Renal cortex interstitium (tissue), 15 donors: Measurements from ENCODE around the gene ADORA2A. TPM values are rescaled to one million over a fixed set of nuclear protein-coding genes. Genes with fewer than 3 reads are reported as not detected.

Experiments used
- DNase-seq, 11 donors: peaks; one replicate each; pipeline ENCODE4 v3.0.0-alpha.2; 2013; ENCODE audit warnings: low read depth in 9 of 11, low spot score in 4 of 11; ENCODE audit errors: extremely low read depth in 1 of 11
- long read RNA-seq, 16 experiments: transcript quantifications; one replicate each; lab custom pipeline, GENCODE V29; 2026
- polyA plus RNA-seq, 3 donors: library from polyadenylated mRNA; unstranded; fragments of 120-200 nt; gene quantifications; one replicate each; pipeline ENCODE4 v1.2.1, GENCODE V29; 2013; ENCODE audit not compliant: insufficient read length in 3 of 3

The ADORA2A gene
- polyA plus RNA-seq, result 1 to 10 TPM; 5.8 to 8.0 (median 8.0) TPM
- long read RNA-seq, donor 1, result 0 reads
- long read RNA-seq, donor 2, result 0 reads
- long read RNA-seq, donor 3, partial matches to known transcripts, result 0 of 1 reads
- long read RNA-seq, donor 3, other reads (novel, unspliced or antisense), result 0 of 1 reads
- long read RNA-seq, donor 4, result 0 reads
- long read RNA-seq, donor 5, partial matches to known transcripts, result 5 of 6 reads
- long read RNA-seq, donor 5, other reads (novel, unspliced or antisense), result 0 of 6 reads
- long read RNA-seq, donor 6, partial matches to known transcripts, result 0 of 1 reads
- long read RNA-seq, donor 6, other reads (novel, unspliced or antisense), result 0 of 1 reads
- long read RNA-seq, donor 7, partial matches to known transcripts, result 6 of 7 reads
- long read RNA-seq, donor 7, other reads (novel, unspliced or antisense), result 0 of 7 reads
- long read RNA-seq, donor 8, result 0 reads
- long read RNA-seq, donor 9, result 0 reads
- long read RNA-seq, donor 10, result 0 reads
- long read RNA-seq, donor 11, result 0 reads
- long read RNA-seq, donor 12, result 0 reads
- long read RNA-seq, donor 13, partial matches to known transcripts, result 0 of 1 reads
- long read RNA-seq, donor 13, other reads (novel, unspliced or antisense), result 0 of 1 reads
- long read RNA-seq, donor 14, partial matches to known transcripts, result 0 of 1 reads
- long read RNA-seq, donor 14, other reads (novel, unspliced or antisense), result 0 of 1 reads
- long read RNA-seq, donor 15, result 0 reads
- long read RNA-seq, donor 16, partial matches to known transcripts, result 0 of 1 reads
- long read RNA-seq, donor 16, other reads (novel, unspliced or antisense), result 0 of 1 reads

DNA sequence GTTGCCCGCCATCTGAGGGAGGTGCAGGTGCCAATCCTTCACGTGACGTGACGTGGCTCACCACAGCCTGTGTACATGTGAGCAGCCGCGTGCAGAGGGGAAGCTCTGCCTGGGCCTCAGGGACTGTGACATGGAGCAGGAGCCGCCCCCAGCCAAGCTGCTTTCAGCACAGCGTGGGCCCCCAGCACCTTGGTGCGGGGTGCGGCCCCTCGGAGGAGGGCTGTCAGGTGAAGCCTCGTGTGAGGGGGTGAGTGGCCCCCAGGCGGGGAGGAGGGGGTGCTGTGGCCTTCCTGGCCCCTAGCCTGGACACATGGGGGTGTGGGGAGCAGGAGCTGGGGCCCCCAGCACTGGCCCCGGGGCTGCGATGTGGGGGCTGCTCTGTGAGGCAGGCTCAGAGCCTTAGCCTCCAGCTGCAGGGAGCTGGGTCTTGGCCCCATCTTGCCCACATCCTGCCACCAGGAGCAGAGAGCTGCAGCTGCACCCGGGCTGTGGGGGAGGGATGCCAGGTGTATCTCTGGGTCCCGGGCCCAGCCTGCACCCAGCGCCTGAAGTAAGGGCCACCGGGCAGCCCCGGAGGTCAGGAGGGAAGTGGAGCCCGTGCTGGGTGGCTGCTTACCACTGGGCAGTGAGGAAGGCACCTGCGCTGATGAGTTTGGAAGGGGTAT is at the start of gene ADORA2A:
TSS of gene ADORA2A (plus strand) at position 100 of the 665 bp plus-strand sequence. CDS start 5,806 bp downstream, outside the sequence.
- no peak for DNase-seq

DNA sequence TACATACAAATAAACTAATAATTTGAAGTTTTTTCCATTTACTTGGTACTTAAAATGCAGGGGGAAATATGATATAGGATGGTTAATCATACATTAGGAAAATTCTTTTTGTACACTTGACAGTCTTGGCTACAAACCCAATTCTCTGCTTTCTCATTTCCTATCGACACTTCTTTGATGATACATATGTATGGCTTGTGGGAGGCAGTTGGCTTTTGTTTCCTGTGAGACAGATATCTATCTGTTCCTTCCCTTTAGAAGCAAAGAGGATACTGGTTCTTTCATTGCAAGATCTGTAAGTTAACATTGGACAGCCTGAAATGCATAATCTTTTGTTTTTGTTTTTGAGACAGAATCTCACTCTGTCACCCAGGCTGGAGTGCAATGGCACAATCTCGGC is 47.9 kb upstream of the ADORA2A start:
- DNase-seq, result no peak

DNA sequence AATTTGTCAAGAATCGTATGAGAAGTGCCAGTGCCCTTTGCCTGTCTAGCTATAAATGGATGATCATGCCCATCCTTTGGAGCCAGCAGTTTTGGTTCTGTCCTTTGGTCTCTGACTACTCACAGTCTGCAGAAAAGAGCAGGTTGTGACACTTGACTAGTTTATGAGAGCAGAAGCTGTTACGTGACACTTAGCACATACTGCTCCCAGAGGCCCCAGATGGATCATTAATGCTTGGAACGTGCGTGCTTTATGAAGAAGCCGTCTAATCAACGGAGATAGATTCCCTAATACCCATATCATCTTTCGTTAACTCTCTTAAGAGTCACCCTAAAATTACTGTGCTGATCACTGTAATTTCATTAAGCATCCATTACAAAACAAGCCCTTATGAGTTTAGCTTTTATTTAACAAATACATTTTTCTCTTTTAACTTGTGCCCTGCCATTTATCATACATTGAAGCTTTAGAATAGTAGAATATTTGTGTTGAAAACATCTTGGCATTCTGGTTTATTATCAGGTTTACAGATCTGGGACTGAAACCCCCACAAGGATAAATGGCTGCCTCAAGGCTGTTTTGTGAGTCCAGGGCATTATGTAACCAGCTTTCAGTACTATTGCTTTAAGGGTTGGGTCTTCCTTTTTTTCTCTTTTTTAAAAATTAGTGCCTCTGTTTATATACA is 47.0 kb upstream of the ADORA2A start:
- DNase-seq, result no peak

DNA sequence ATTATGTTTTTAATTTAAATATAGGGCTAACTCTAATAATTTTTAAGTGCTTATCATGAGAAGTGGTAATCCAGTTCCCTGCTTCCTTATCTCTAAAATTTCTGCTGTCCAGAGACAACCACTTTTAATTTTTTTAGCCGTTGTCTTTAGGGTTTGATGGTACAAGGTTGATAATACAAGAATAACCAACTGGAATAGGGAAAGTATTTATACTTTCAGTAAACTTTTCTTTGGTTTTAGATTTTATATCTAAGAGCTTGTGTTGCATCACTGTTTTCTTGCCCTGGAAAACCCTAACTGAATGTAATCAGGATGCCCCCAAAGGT is 46.5 kb upstream of the ADORA2A start:
- DNase-seq, result no peak

DNA sequence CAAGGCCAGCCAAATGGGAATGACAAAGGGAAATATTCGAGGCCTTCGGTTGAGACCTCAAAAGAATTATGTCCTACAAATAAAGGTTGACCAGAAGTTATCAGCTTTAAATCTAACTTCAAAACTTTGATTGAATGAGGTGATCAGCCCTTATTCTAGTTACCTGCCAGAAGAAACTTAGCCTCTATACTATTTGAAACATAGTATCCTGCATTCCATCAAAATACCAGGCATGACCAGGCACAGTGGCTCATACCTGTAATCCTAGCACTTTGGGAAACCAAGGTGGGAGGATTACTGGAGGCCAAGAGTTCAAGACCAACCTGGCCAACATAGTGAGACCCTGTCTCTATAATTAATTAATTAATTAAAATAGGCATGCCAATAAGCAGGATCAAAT is 44.3 kb upstream of the ADORA2A start:
- no peak for DNase-seq

DNA sequence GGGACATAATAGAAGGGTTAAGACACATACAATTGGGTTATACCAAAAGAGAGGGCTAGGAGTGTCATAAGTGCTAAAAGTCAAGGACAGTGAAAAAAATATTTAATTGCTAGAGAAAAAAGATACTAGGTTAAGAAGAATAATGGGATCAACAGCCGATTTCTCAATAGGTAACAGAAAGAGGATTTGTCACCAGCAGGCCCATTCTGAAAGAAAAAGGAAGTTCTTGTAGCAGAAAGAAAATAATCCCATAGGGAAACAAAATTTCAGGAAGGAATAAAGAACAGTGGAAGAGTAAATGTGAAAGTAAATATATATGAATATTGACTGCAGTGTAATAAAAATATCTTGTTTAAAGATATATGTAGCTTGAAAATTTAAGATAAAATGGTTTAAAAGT is 43.3 kb upstream of the ADORA2A start:
- DNase-seq, result no peak

DNA sequence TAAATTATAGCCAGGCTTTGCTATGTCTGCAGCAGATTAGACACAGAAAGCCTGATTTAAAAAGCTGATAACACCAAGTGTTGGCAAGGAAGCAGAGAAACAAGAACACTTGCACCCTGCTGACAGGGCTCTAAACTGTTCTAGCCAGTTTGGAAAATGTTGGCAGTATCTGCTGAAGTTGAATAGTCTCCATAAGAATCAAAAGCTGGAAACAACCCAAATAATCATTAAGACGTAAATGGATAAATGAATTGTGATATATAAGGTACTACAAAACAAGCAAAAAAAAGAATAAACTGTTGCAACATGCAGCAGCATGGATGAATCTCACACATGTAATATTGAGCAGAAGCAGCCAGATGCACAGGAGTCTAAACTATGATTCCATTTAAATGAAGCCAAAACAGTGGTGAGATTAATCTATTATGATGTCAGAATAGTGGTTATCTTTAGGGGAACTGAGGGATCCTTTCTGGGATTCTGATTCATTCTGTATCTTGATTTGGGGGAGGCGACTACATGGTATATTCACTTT is 40.4 kb upstream of the ADORA2A start:
- no peak for DNase-seq

DNA sequence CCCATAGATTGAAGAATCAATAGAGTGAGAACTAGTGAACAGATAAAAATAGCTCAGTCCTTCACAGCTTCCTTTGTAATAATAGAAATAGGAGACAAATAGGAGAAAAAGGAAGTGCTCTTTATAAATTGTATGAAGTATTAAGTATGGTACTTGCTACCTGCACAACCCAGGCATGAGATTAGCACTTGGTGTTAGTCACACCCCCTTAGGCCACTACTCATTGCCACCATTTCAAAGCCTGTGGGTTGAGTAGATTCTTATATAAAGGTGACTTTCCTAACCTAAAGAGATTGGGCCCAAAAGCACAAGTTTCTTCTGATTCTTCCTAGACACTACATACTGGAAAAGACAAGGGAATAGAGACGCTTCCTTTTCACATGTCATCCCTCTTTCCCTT is 37.7 kb upstream of the ADORA2A start:
- no peak for DNase-seq

DNA sequence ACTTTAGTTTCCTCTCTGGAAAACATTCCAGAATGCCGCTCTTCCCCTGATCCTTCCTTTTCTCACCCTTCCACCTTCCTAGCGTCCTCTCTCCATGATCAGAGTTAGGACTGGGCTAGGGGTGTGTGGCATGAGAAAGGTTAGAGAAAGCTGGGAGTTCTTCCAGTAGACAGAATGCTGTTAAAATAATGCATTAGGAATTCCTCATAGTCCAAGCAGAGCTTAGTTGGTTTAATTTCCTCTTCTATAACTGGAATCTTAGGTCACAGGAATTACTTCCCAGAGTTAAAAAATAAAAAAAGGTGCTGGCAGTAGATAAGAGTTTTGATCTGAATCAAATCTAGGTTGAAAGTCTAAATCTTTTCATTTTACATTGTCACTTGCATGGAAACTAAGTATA is 37.2 kb upstream of the ADORA2A start:
- DNase-seq, result no peak

DNA sequence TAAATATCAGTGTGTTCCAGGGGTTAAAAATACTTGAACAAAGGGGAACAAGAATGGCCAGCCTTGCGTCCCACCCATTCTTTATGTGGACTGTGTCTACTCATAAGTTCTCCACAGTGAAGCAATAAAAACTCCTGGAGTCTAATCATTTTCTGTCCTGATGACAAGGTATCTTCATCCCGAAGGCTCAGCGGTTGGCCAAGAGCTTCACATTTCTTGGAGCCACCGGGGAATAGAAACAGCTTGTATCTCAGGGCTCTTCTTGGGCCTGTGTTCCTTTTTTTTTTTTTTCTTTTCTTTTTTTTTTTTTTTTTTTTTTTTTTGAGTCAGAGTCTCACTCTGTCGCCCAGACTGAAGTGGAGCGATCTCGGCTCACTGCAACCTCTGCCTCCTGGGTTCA is 36.8 kb upstream of the ADORA2A start:
- no peak for DNase-seq

DNA sequence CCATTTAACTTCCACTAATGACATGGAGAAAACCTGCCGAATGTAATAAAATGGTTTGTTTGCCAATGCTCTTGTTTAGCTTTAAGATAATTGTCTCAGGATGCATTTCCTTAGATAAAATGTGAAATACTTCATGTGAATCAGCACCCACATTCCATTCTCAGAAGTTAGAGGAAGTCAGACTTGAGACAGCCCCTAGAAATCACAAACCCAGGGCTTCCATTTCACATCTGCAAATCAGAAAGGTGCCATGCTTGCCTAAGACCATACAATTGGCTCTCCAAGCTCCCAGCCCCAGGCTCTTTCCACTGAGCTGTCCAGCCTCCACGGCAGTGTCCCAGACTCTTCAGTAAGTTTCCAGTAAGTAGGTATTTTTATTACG is 35.6 kb upstream of the ADORA2A start:
- no peak for DNase-seq

DNA sequence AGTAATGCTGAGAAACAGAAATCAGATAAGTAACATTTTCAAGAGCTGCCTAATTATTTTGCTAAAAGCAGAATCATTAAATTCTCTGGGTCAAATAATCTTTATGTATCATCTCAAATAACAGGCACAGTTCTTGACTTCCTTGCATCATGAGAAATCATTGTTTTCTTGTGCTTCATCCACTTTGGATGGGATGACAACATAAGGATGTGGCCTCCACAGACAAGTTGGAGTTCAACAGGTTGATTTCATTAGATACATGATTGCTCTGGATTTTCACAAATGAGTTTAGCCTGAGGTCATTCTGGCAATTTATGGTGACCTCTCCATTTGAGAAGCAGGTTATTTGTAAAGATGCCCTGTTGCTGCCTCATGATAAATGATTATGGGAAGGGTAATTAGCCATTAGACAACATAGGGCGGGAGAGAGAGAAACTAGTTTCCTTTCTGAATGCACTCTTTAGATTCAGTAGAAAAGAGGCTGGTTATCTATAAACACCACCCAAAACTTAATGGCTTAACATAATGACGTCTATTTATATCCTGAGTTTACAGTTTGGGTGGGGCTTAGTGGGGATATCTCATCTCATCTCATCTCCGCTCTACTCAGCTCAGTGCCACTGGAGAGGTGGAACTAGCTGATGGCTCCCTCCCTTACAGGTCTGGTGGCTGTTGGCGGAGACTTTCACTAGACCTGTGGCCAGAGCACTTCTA is 35.0 kb upstream of the ADORA2A start:
- DNase-seq, result no peak

DNA sequence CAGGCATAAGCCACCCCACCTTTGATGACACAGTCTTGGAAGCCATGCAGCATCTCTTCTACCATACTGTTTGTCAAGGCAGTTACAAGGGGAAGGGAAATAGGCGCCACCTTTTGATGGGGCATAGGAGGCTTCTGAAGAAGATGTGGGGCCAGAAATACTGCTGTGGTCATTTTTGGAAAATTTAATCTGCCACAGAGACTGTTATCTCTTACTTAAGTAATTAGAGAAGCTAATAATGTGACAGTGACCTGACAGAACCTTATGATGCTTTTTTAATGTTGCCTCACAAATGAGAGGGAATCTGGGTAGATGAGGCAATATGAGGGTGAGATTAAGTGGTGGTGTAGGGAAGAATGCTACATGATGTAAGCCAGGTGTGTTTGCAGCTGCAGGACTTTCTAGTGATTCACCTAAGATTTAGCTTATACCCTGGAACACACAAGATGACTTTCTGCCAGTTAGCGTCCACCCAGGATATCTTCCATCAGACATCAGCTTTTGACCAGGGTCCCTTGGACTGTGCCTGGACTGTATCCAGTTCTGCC is 34.3 kb upstream of the ADORA2A start:
- no peak for DNase-seq

DNA sequence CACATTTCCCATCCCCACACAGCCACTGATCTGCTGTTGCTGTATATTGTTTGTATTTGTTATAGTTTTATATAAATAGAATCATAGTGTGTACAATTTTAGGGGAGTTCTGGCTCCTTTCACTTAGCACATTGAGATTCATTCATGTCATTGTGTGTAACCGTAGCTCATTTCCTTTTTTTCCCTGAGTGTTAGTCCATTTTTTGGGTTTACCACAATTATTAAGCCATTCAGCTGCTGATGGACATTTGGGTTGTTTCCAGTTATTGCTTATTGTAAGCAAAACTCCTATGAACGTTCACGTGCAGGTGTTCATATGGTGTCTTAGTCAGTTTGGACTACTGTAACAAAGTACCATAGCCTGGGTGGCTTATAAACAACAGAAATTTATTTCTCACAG is 33.6 kb upstream of the ADORA2A start:
- DNase-seq, result no peak

DNA sequence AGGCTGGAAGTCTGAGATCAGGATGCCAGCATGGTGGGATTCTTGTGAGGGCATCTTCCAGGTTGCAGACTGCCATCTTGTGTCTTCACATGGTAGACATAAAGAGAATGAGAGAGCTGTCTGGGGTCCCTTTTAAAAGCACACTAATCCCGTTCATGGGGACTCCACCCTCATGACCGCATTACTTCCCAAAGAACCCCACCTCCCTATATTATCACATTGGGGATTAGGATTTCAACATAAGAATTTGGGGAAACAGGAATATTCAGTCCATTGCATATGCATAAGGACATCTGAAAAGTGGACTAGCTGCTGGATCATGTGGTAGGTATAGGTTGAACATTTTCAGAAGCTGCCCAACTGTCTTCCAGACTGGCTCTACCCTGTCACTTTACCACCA is 33.1 kb upstream of the ADORA2A start:
- DNase-seq, result no peak

DNA sequence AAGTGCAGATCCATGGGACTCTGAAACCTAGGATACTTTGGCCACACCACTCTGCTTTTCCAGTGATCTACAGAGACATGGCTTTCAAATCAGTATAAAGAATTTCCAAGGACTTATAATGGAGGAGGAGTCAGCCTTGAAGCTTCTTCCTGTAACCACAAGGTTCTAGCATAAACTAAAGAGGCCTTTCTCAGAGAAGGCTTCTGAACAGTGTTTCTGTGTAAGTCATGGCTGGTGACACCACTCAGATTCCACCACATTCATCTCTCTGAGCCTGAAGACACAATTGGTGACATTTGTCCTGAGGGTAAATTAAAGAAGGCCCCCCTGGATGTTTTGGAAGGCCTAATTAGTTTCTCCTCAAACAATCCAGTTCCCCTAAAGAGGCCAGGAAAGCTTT is 29.0 kb upstream of the ADORA2A start:
- no peak for DNase-seq

DNA sequence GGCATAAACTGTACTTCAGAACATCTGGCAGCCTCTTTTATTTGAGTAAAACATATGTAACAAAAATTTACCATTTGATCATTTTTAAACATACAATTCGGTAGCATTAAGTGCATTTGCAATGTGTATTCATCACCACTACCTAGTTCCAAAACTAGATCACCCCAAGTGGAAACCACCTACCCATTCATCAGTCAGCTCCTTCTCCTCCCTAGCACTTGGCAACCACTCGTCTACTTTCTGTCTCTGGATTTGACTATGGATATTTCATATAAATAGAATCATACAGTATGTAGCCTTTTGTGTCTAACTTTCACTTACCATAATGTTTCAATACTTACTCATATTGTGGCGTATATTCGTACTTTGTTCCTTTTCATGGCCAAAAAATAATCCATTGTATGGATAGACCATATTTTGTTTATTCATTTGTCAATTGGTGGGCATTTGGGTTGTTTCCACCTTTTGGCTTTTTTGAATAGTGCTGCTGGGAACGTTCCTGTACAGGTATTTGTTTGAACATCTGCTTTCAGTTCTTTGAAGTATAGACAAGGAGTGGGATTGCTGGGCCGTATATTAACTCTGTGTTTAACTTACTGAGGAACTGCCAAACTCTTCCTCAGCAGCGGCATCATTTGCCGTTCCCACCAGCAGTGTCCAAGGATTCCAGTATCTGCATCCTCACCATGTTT is 27.2 kb upstream of the ADORA2A start:
- DNase-seq, result no peak
